Parietal lobe (tissue), 2 donors: ENCODE results near the gene HECW1. TPM values are rescaled to one million over a fixed set of nuclear protein-coding genes. Genes with fewer than 3 reads are reported as not detected.

Source experiments
- small RNA-seq: library from RNA; depleted of rRNA; stranded (forward); fragments of <200 nt; gene quantifications from one replicate; pipeline ENCODE3, GENCODE V24; 2014; ENCODE audit warnings: low replicate concordance
- total RNA-seq: library from RNA; depleted of rRNA; stranded (reverse); fragments of >200 nt; gene quantifications from one replicate; pipeline ENCODE4 v1.2.3, GENCODE V29; 2014

Gene HECW1
- 107 TPM for total RNA-seq

GRCh38 chr7:43112459-43112940 lies at the start of gene HECW1:
Gene HECW1, plus strand, starts transcription at chr7:43112647. Its CDS starts 131,259 bp downstream, at chr7:43243906.

DNA sequence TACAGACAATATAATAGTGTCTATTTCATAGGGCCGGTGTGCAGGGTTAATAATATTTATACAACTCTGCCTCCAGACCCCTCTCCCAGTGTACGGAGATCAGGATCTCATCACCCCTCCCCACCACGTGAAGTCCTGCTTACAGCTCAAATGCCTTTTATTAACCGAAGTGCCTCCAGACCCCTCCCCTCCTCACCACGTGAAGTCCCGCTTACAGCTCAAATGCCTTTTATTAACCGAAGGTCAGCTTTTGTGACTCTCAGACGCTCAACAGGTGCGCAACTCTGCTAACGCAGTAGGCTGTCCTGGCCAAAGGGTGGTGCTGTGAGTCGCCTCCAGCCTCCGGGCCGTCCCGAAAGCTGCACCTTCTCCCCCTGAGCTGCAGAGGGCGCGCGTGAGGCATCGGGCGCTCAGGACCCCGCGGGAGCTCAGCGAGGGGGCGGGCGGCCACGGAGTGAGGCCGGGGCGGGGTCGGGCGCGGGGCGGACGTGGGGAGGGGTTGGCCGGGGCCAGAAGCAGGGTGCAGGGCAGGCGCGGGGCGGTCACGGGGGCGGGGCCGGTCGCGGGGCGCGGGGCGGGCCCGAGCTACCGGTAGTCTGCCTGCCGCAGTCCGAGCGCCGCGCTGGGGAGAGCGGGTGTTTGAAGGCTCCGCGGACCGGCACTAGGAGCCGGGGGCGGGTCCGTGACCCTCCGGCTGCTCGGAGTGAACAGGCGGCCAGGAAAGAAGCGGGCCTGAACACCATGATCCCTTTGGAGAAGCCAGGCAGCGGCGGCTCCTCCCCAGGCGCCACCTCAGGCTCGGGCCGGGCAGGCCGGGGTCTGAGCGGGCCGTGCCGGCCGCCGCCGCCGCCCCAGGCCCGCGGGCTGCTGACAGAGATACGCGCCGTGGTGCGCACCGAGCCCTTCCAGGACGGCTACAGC lies 470.3 kb downstream of the HECW1 start, which contains the start of gene STK17A:
Gene STK17A, plus strand, starts transcription at position 606 of the 921 bp plus-strand sequence. Its CDS starts 136 bp downstream, at position 742.

Small RNAs within 50 kb of the gene (small RNA-seq; reads per million reads assigned to genes)
- gene MIR3943 = 0.46 reads per million, percentile 40 among the genes with 10 or more reads in this experiment
- gene RF00019 = not detected
- not detected for gene RNU6-575P
- gene RNU7-35P = not detected

Other genes starting within 250 kb of the HECW1 start
- gene C7orf25, start 200.6 kb upstream of the HECW1 start, total RNA-seq = 15.7 TPM
- 33.2 TPM for gene PSMA2, start 180.5 kb upstream of the HECW1 start, total RNA-seq
- gene MRPL32, start 180.3 kb upstream of the HECW1 start, total RNA-seq = 38.2 TPM